ENCODE results near the gene SMPDL3A.
A peak's percentile ranks its signal among the peaks of the same experiment; 100 is the strongest.

SMPDL3A gene

DNA sequence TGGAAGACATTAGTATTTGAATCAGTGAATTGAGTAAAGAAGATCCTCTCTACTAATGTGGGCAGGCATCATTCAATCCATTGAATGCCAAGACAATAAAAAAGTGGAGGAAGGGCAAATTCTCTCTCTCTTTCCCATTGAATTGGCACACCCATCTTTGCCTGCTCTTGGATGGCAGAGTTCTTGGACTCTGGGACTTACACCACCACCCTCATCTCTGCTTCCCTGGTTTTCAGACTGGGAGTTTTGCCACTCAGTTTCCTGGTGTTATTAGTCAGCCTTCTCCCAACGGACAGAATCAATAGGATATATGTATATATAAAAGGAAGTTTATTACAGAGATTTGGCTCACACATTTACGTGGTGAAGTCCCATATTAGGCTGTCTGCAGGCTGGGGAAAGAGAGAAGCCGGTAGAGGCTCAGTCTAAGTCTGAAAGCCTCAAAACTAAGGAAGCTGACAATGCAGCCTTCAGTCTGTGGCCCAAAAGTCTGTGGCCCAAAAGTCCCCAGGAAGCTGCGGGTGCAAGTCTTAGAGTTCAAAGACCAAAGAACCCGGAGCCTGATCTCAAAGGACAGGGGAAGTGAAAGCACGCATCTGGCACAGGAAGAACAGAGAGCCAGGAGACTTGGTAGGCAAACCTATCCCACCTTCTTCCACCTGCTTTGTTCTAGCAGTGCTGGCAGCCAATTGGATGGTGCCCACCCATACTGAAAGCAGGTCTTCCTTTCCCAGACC lies 64.4 kb downstream of the SMPDL3A start:
- TF ChIP-seq, protein P1, sequence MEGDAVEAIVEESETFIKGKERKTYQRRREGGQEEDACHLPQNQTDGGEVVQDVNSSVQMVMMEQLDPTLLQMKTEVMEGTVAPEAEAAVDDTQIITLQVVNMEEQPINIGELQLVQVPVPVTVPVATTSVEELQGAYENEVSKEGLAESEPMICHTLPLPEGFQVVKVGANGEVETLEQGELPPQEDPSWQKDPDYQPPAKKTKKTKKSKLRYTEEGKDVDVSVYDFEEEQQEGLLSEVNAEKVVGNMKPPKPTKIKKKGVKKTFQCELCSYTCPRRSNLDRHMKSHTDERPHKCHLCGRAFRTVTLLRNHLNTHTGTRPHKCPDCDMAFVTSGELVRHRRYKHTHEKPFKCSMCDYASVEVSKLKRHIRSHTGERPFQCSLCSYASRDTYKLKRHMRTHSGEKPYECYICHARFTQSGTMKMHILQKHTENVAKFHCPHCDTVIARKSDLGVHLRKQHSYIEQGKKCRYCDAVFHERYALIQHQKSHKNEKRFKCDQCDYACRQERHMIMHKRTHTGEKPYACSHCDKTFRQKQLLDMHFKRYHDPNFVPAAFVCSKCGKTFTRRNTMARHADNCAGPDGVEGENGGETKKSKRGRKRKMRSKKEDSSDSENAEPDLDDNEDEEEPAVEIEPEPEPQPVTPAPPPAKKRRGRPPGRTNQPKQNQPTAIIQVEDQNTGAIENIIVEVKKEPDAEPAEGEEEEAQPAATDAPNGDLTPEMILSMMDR (IDR thresholded peaks at IDR 0.05; ENCODE audit: control extremely low read depth, extremely low read depth, low read depth, missing control alignments) = no peak
- ChIA-PET CTCF (no interaction called here), POLR2A (no interaction called here)
- peak; percentile 29 for DNase-seq (ENCODE audit: extremely low spot score)

All from GM10248 (cell line).